IMR-90 (cell line): ENCODE results near the gene KRTAP4-5. TPM values are rescaled to one million over a fixed set of nuclear protein-coding genes. Genes with fewer than 3 reads are reported as not detected.
"Not testable (repeated sequence)": the region's sequence is repeated elsewhere in the genome, so short reads cannot be mapped to it uniquely, and the experiment has no call there.

Source experiments
- ATAC-seq: fragments of 200-7000 bp; cut with Tn5 transposase; 2 replicates; pipeline ENCODE4 v1.9.1; 2020; ENCODE audit warnings: low read depth, mild to moderate bottlenecking, moderate library complexity
- BruUV-seq: library from RNA; stranded (reverse); fragments of 400-500 nt; replicated peaks from 2 replicates; lab custom pipeline; 2021; lab: Mats Ljungman, UMichigan
- CTCF ChIA-PET: fragments of 300-600 bp; formaldehyde crosslinking; extraction: SDS; loops from one replicate; lab custom pipeline; 2021; ENCODE audit warnings: antibody characterized with exemption; lab: Yijun Ruan, JAX
- POLR2A ChIA-PET: fragments of 300-600 bp; sonication (Branson Sonifier 250); formaldehyde crosslinking; loops from one replicate; lab custom pipeline; 2022; ENCODE audit warnings: antibody characterized with exemption; ENCODE audit not compliant: unreplicated experiment; lab: Charles Lee
- DNase-seq: peaks from one replicate; pipeline ENCODE4 v3.0.0; 2013
- H2AFZ ChIP-seq: replicated peaks from 2 replicates; pipeline ENCODE3; 2013; ENCODE audit warnings: low read length, mild to moderate bottlenecking; ENCODE audit not compliant: poor library complexity
- H2AK5ac ChIP-seq: 2 replicates; pipeline ENCODE4 v1.6.1; 2013; ENCODE audit warnings: low read depth, low read length, inconsistent platforms
- H2AK9ac ChIP-seq: replicated peaks from 2 replicates; pipeline ENCODE3; 2013; ENCODE audit warnings: mild to moderate bottlenecking, low read depth, low read length, moderate library complexity; ENCODE audit not compliant: poor library complexity
- H2BK120ac ChIP-seq: 2 replicates; pipeline ENCODE4 v1.6.1; 2013; ENCODE audit warnings: low read depth, low read length, inconsistent platforms
- H2BK15ac ChIP-seq: 3 replicates; pipeline ENCODE4 v1.6.1; 2013; ENCODE audit warnings: low read depth, low read length, inconsistent platforms
- H2BK20ac ChIP-seq: 2 replicates; pipeline ENCODE4 v1.6.1; 2013; ENCODE audit warnings: low read depth, mild to moderate bottlenecking, inconsistent platforms, low read length, moderate library complexity
- H2BK5ac ChIP-seq: 2 replicates; pipeline ENCODE4 v1.6.1; 2013; ENCODE audit warnings: mild to moderate bottlenecking, low read depth, low read length, inconsistent platforms; ENCODE audit not compliant: poor library complexity, severe bottlenecking
- H3K14ac ChIP-seq: replicated peaks from 2 replicates; pipeline ENCODE4 v1.6.1; 2013; ENCODE audit warnings: low read depth, low read length, inconsistent platforms
- H3K18ac ChIP-seq: 2 replicates; pipeline ENCODE4 v1.6.1; 2013; ENCODE audit warnings: low read depth, low read length, control low read depth
- H3K23ac ChIP-seq: 2 replicates; pipeline ENCODE4 v1.6.1; 2013; ENCODE audit warnings: low read depth, low read length, inconsistent platforms
- H3K27ac ChIP-seq: 2 replicates; pipeline ENCODE4 v1.5.1; 2013; ENCODE audit warnings: mild to moderate bottlenecking, control low read depth, low read length; ENCODE audit not compliant: insufficient read depth
- H3K27me3 ChIP-seq: 2 replicates; pipeline ENCODE4 v1.6.1; 2013; ENCODE audit warnings: low read length; ENCODE audit not compliant: control insufficient read depth, insufficient read depth
- H3K36me3 ChIP-seq: 2 replicates; pipeline ENCODE4 v1.6.1; 2013; ENCODE audit warnings: low read length, mixed read lengths; ENCODE audit not compliant: control insufficient read depth, insufficient read depth
- H3K4ac ChIP-seq: 2 replicates; pipeline ENCODE4 v1.6.1; 2013; ENCODE audit warnings: low read depth, low read length, inconsistent platforms
- H3K4me1 ChIP-seq: 2 replicates; pipeline ENCODE4 v1.6.1; 2013; ENCODE audit warnings: low read length, mixed read lengths; ENCODE audit not compliant: control insufficient read depth, insufficient read depth
- H3K4me2 ChIP-seq: 2 replicates; pipeline ENCODE4 v1.6.1; 2013; ENCODE audit warnings: low read depth, mild to moderate bottlenecking, control low read depth, low read length, moderate library complexity
- H3K4me3 ChIP-seq: 2 replicates; pipeline ENCODE4 v1.5.1; 2013; ENCODE audit warnings: low read depth, mild to moderate bottlenecking, control low read depth, low read length, moderate library complexity; ENCODE audit not compliant: insufficient read depth
- H3K56ac ChIP-seq: 2 replicates; pipeline ENCODE4 v1.6.1; 2013; ENCODE audit warnings: low read length, inconsistent platforms; ENCODE audit not compliant: insufficient read depth; ENCODE audit errors: extremely low read depth
- H3K79me1 ChIP-seq, 2 experiments: 2 replicates each; pipeline ENCODE4 v1.6.1; 2013; ENCODE audit warnings: low read length in 2 of 2, inconsistent platforms in 1 of 2, low read depth in 1 of 2
- H3K9ac ChIP-seq: 2 replicates; pipeline ENCODE4 v1.6.1; 2013; ENCODE audit warnings: low read depth, low read length, control low read depth
- H3K9me1 ChIP-seq: 2 replicates; pipeline ENCODE4 v1.6.1; 2013; ENCODE audit warnings: low read length, inconsistent platforms; ENCODE audit not compliant: insufficient read depth
- H3K9me3 ChIP-seq: 2 replicates; pipeline ENCODE4 v1.6.1; 2013; ENCODE audit warnings: low read length; ENCODE audit not compliant: control insufficient read depth, insufficient read depth
- H4K20me1 ChIP-seq: 2 replicates; pipeline ENCODE4 v1.6.1; 2013; ENCODE audit warnings: low read length, inconsistent platforms; ENCODE audit not compliant: insufficient read depth
- H4K5ac ChIP-seq: 2 replicates; pipeline ENCODE4 v1.6.1; 2013; ENCODE audit warnings: mild to moderate bottlenecking, low read depth, low read length, control low read depth
- H4K8ac ChIP-seq, 2 experiments: 2 replicates each; pipeline ENCODE4 v1.6.1; 2013; ENCODE audit warnings: low read depth in 2 of 2, low read length in 2 of 2, control low read depth in 1 of 2, inconsistent platforms in 1 of 2
- H4K91ac ChIP-seq: 2 replicates; pipeline ENCODE4 v1.6.1; 2013; ENCODE audit warnings: low read depth, low read length, inconsistent platforms; ENCODE audit not compliant: insufficient read depth
- WGBS, 2 experiments: methylation state at CpG; one replicate each; pipeline versions ENCODE4 v1.1.5 to v1.1.7; 2013; ENCODE audit warnings: missing lambda C conversion rate in 2 of 2; ENCODE audit not compliant: insufficient read length in 1 of 2; ENCODE audit errors: extremely low coverage in 2 of 2; 5-methylcytosine and 5-hydroxymethylcytosine counted together
- dilution Hi-C: fragments of 300-500 bp; cut with HindIII; formaldehyde crosslinking; loops from one replicate; pipeline ENCODE4 v1.14.3; 2018; ENCODE audit warnings: low sequenced_read_pairs; ENCODE audit not compliant: unreplicated experiment
- in situ Hi-C: fragments of 300-500 bp; cut with MboI; formaldehyde crosslinking; loops from 3 replicates; pipeline ENCODE4 v1.14.3; 2019; ENCODE audit warnings: low sequenced_read_pairs, inconsistent platforms, mixed read lengths
- intact Hi-C: fragments of 100-400 bp; cut with micrococcal nuclease; formaldehyde crosslinking; loops from 2 replicates; pipeline ENCODE4 v1.10.0; 2022
- polyA plus RNA-seq, 3 experiments: library from polyadenylated mRNA; depleted of rRNA; stranded (reverse); fragments of >200 nt; gene quantifications; 2 replicates each; pipeline ENCODE4 v1.2.3, GENCODE V29; 2012; ENCODE audit warnings: low replicate concordance in 1 of 3
- total RNA-seq: library from RNA; depleted of rRNA; stranded (reverse); fragments of >200 nt; gene quantifications from 2 replicates; pipeline ENCODE4 v1.2.3, GENCODE V29; 2012

The KRTAP4-5 gene
- total and polyA plus RNA-seq, 2 of the 4 experiments (the other 2 are of a cell fraction) = not detected

GRCh38 chr17:41160190-41160589 is 10.6 kb upstream of the KRTAP4-5 start:
- H4K8ac ChIP-seq, H2BK15ac ChIP-seq, intact Hi-C loops, H4K91ac ChIP-seq, H3K79me1 ChIP-seq, dilution Hi-C loops, H3K23ac ChIP-seq, H3K4me2 ChIP-seq, H2AK9ac ChIP-seq, H4K20me1 ChIP-seq, POLR2A ChIA-PET, H2BK120ac ChIP-seq, H2AFZ ChIP-seq, H3K27me3 ChIP-seq, H2BK20ac ChIP-seq, H4K5ac ChIP-seq, H2BK5ac ChIP-seq, H3K36me3 ChIP-seq, BruUV-seq, H3K4ac ChIP-seq, H2AK5ac ChIP-seq, H3K9me3 ChIP-seq, ATAC-seq, H3K4me1 ChIP-seq, in situ Hi-C loops, H3K9ac ChIP-seq, H3K18ac ChIP-seq, H3K4me3 ChIP-seq, H3K14ac ChIP-seq, CTCF ChIA-PET, H3K27ac ChIP-seq, H3K9me1 ChIP-seq, DNase-seq, H3K56ac ChIP-seq: not testable (repeated sequence)
- WGBS, 2 experiments = 92% methylated on average over 2 of the region's 3 CpGs; no CpG with 5 or more reads in 1 of the 2 experiments
